SK-N-MC (cell line): Measurements from ENCODE around the gene PRSS3.
"Not testable (repeated sequence)": the region's sequence is repeated elsewhere in the genome, so short reads cannot be mapped to it uniquely, and the experiment has no call there.

Experiments used
- EZH2 ChIP-seq: fragments of 200-600 bp; sonication (generic); IDR thresholded peaks from one replicate; pipeline ENCODE4 v1.6.1; 2017; ENCODE audit warnings: antibody characterized with exemption
- FOXP2 ChIP-seq: optimal IDR thresholded peaks from 2 replicates; pipeline ENCODE3; 2011; ENCODE audit warnings: mild to moderate bottlenecking, moderate library complexity; ENCODE audit not compliant: insufficient read depth; ENCODE audit errors: extremely low read length, control extremely low read depth
- POLR2AphosphoS5 ChIP-seq: IDR thresholded peaks from 2 replicates; pipeline ENCODE4 v1.6.1; 2012; ENCODE audit warnings: mild to moderate bottlenecking, low read depth, low read length, borderline replicate concordance

DNA sequence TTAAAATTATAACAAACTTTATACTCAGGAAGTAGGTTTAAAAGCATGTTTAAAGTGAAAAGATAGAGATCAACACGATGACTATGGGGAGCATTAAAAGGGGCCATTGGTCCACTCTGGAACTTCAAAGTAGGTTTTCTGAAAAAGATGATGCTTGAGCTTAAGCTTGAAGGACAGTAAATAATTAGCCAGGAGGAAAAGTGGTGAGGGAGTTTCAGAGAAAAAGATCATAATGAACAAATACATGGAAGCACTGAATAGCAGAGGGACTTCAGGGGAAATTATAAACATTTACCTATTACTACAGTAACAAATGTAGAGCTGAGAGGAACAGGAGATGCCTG is 13.6 kb downstream of the PRSS3 start:
- TF ChIP-seq POLR2AphosphoS5, EZH2, FOXP2: not testable (repeated sequence)
